Measurements from ENCODE around the gene COLEC12.

COLEC12 gene

DNA sequence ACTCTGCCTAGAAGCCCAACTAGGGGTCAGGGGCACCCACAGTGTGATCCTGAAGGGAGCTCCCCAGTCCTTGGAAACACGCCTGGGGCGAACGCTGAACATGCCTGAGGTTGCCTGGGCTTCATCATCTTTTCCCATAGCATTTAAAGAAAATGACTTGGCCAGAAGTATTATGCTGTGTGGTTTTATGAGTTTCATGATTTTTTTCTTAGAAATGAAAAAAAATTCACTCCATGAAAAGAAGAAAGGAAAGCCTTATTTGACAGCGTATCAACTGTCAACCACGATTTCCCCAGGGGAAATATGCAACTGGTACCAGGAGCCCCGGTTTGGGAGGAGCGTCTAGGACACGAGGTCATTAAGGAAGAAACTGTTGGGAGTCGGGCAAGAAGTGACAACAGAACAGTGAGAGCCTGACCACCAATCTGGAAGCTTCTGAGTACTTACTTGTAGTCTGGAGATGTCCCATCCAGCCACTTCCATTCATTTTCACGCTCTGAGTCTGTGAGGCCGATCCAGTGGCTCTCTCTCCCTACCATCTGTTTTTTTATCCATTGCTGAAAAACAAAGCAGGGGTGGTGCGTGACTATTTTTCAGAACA is 169.2 kb downstream of the COLEC12 start:
- H3K4me3 ChIP-seq (replicated peaks; ENCODE audit: low read depth, low read length) = no peak overlapping the region
- no peak for TF ChIP-seq CTCF (IDR thresholded peaks at IDR 0.05; ENCODE audit: low read length, missing control alignments)
- DNase-seq (ENCODE audit: low read depth) = no peak

DNA sequence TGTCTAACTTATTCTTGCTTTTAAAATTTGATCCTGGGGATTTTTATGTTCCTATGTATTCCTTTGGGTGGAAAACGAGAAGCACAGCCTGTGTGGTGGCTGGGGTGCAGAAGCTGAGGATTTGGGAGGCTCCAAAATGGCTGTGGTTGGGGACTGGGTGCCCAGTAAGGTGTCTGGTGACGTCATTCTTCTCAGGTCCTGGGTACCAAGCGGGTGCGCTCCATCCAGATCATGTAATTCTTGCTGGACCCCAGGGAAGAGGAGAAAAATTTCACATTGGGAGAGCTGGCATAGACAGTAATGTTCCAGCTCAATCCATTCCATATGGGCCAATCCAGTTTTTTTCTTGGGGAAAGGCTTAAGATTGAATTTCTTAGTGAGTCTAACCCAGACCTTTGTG is 171.6 kb downstream of the COLEC12 start:
- no peak for TF ChIP-seq CTCF (IDR thresholded peaks at IDR 0.05; ENCODE audit: low read length, missing control alignments)
- DNase-seq (ENCODE audit: low read depth) = no peak
- H3K4me3 ChIP-seq (replicated peaks; ENCODE audit: low read depth, low read length) = no peak overlapping the region

GRCh38 chr18:326846-327245 is 173.7 kb downstream of the COLEC12 start:
- no peak for TF ChIP-seq CTCF (IDR thresholded peaks at IDR 0.05; ENCODE audit: low read length, missing control alignments)
- no peak overlapping the region for H3K4me3 ChIP-seq (replicated peaks; ENCODE audit: low read depth, low read length)
- no peak for DNase-seq (ENCODE audit: low read depth)

DNA sequence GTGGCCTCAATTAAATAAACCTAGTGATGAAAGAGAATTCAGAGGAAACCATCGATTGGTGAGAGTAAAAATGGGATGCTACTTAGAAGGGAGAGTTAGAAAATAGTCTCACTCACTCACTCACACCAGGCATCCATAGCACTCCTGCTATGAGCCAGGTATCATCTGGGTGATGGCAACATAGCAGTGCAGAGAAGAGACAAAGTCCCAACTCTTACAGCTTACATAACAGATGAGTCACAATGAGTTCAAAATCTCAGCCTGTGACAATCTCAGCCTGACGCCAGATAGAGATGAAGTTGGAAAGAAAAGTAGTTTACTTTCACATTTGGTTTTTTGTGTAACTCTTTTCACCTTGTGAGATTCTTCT is 177.3 kb downstream of the COLEC12 start:
- no peak overlapping the region for H3K4me3 ChIP-seq (replicated peaks; ENCODE audit: low read depth, low read length)
- no peak for TF ChIP-seq CTCF (IDR thresholded peaks at IDR 0.05; ENCODE audit: low read length, missing control alignments)
- DNase-seq (ENCODE audit: low read depth) = peak; percentile 41

GRCh38 chr18:321865-322467 is 178.5 kb downstream of the COLEC12 start:
- no peak overlapping the region for H3K4me3 ChIP-seq (replicated peaks; ENCODE audit: low read depth, low read length)
- DNase-seq (ENCODE audit: low read depth) = no peak
- TF ChIP-seq CTCF (IDR thresholded peaks at IDR 0.05; ENCODE audit: low read length, missing control alignments) = no peak

DNA sequence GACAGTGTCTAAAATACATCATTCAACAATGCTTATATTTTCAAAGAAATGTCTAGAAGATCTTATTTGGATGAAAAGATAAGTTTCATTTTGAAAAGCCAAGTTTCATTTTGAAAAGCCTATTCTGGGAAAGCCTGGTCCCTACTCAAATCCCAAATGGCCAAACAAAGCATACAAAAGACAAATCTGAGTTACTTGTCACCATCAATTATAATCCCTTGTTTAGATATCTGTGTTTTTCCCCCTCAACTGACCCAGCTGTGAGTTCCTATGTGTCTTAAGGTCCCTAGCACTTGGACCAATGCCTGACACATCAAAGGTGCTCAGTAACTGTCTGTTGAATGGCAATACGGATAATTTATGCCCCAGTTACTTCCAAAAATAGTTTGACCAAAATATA is 180.3 kb downstream of the COLEC12 start:
- no peak for DNase-seq (ENCODE audit: low read depth)
- H3K4me3 ChIP-seq (replicated peaks; ENCODE audit: low read depth, low read length) = no peak overlapping the region
- no peak for TF ChIP-seq CTCF (IDR thresholded peaks at IDR 0.05; ENCODE audit: low read length, missing control alignments)

DNA sequence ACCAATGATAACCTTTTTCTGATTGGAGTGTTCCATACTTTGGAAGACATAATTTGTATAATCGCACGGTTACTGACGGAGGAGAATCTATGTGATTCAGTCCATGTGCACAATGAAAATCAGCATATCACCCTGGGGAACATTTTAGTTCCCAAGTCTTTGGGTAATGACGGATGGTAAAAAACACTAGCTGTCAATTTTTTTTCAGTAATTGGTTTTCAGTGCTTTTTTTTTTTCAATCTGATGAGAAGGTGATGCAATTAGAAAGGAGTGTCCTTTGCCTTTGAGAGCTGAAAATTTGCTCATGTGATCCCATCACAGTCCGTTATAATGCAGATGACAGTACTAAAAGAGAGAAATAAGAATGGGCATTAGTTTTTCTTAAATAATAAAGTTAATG is 180.8 kb downstream of the COLEC12 start:
- no peak for TF ChIP-seq CTCF (IDR thresholded peaks at IDR 0.05; ENCODE audit: low read length, missing control alignments)
- no peak for DNase-seq (ENCODE audit: low read depth)

More for the DNA sequence above, 180.8 kb downstream of the COLEC12 start:
- H3K4me3 ChIP-seq (replicated peaks; ENCODE audit: low read depth, low read length) = no peak overlapping the region
